ENCODE results near the gene LAYN.
A peak's percentile ranks its signal among the peaks of the same experiment; 100 is the strongest.

LAYN gene

DNA sequence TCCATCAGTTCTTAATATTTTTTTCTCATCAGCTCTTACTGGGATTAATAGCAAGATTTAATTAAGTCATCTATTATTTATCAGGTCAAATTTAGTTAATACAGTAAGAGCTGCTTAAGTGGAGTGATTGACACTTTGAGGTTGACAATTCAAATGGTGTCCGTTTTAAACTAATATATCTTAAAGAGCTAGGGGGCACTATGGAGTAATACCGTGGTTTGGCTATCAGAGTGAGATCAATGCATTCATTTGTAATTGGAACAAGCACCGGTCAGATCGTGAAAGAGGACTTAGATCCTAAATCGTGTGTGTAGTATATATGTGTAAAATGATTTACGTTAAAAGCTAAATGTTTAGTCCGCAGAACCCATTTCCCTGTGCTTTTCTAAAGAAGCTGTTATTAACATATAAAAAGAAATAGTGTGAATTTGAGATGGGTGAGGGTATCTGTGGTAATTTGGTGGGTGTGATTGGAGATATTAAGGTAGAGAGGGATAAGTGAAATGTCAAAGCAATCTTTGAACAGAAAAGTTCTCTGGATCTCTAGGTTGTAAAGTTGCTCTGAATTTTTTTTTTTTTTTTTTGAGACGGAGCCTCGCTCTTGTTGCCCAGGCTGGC is 64.0 kb downstream of the LAYN start:
- peak; percentile 53 for DNase-seq (ENCODE audit: low spot score)
- TF ChIP-seq, protein P1, sequence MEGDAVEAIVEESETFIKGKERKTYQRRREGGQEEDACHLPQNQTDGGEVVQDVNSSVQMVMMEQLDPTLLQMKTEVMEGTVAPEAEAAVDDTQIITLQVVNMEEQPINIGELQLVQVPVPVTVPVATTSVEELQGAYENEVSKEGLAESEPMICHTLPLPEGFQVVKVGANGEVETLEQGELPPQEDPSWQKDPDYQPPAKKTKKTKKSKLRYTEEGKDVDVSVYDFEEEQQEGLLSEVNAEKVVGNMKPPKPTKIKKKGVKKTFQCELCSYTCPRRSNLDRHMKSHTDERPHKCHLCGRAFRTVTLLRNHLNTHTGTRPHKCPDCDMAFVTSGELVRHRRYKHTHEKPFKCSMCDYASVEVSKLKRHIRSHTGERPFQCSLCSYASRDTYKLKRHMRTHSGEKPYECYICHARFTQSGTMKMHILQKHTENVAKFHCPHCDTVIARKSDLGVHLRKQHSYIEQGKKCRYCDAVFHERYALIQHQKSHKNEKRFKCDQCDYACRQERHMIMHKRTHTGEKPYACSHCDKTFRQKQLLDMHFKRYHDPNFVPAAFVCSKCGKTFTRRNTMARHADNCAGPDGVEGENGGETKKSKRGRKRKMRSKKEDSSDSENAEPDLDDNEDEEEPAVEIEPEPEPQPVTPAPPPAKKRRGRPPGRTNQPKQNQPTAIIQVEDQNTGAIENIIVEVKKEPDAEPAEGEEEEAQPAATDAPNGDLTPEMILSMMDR (IDR thresholded peaks at IDR 0.05; ENCODE audit: extremely low read depth, missing control alignments), result no peak

DNA sequence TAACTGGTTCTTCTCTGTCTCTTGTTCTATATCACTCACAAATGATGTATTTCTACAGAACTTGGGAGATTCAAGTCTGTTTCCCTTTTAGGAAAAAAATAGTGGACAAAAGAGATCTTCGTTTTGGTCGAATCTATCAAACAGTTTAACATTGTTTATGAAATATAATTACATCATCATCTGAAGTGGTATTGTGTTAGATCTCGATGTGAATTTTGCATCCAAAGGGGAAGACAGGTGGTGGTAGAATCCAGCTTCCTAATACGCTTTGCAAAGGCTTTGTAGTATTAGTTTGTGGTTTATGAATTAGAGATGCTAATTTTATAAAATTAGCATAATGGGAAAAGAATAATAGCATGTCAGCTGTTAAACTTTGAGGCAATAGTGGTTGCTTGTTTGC is 65.2 kb downstream of the LAYN start:
- TF ChIP-seq, protein P1 (IDR thresholded peaks at IDR 0.05; ENCODE audit: extremely low read depth, missing control alignments), result no peak

DNA sequence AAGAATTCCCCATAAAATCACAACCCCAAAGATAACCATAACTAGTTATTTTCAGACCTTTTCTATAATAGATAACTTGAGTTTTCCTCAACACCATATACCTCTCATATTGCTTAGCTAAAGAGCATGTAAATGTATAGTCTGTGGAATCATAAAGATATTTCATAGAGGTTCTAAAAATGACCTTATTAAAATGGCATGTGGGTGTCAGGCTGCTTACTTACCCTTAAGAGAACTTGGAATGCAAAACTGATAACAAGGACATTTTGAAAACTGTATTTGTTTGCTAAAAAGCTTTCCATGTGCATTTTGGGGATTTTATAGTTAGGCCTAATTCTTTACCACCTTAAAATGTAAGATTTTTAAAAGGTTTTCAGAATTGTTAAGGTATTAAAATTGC is 66.5 kb downstream of the LAYN start:
- no peak for DNase-seq (ENCODE audit: low spot score)
- TF ChIP-seq, protein P1 (IDR thresholded peaks at IDR 0.05; ENCODE audit: extremely low read depth, missing control alignments), result no peak

More for the DNA sequence above, 65.2 kb downstream of the LAYN start:
- DNase-seq (ENCODE audit: low spot score), result no peak

DNA sequence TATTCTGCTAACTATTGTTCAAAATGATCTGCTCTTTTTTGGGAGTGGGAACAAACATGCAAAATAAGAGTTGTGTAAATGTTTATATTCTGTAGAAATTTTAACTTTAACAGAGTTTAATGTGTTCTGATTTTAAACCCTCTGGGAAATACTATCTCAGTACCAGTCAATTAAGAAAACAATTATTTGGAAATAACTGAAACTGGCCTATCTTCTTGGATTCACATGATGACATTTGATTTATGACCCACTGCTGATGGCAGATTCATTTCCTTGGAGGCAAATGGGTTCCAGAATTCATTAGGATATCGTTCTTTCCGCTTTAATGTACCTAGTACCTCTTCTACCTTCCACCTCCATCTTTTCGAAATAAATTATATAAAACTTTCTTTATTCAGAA is 67.2 kb downstream of the LAYN start:
- DNase-seq (ENCODE audit: low spot score), result no peak
- TF ChIP-seq, protein P1 (IDR thresholded peaks at IDR 0.05; ENCODE audit: extremely low read depth, missing control alignments), result no peak

All from GM20000 (cell line).